Testis (tissue), 2 donors: ENCODE data around the gene GALNT9.

Experiments used
- CTCF ChIP-seq, 3 experiments: fragments of 450-650 bp in 2 of 3; fragments of 200-600 bp in 1 of 3; sonication (generic) in 1 of 3; IDR thresholded peaks; one replicate each; pipeline ENCODE4 v1.5.1; 2016 to 2019; ENCODE audit warnings: antibody characterized with exemption in 3 of 3, mild to moderate bottlenecking in 2 of 3, moderate library complexity in 1 of 3
- POLR2A ChIP-seq: fragments of 450-650 bp; IDR thresholded peaks from one replicate; pipeline ENCODE4 v1.6.1; 2017; ENCODE audit warnings: antibody characterized with exemption, mild to moderate bottlenecking, moderate library complexity

DNA sequence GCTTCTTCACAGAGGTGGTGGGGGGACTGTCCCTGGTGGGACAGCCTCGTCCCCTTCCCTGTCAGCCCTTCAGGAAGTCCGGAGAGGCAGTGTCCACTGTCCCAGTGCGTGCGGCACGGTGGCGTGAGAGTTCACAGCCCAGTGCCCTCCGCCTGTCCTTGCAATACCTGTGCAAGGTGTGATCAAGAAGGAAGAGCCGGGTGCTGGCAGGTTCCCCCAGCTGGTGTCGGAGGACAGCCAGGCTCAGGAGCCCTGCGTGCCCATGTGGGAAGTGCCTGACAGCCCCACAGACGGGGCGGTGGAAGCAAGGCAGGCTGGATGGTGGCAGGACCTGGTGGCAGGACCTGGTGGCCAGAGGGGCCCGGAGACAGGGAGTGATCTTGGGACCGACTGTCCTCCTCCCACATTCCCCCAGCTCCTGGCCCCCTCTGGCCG is 168.8 kb downstream of the GALNT9 start:
- TF ChIP-seq CTCF (IDR thresholded peaks at IDR 0.05) (no peak), POLR2A (no peak)
